ENCODE measurements around the gene DYNC1H1. TPM values are rescaled to one million over a fixed set of nuclear protein-coding genes. Genes with fewer than 3 reads are reported as not detected.
A peak's percentile ranks its signal among the peaks of the same experiment; 100 is the strongest.

DYNC1H1 gene
- total and polyA plus RNA-seq, 2 donors (not counting 1 experiment from before 2014, with no cell fraction given) = 73.2 to 257 TPM

- peaks cover 16 to 20% of the 10 kb centered on the region in 2 donors for H3K4me1 ChIP-seq (ENCODE audit: control insufficient read depth in 2 of 2, insufficient read depth in 2 of 2, low read length in 2 of 2)
- no peaks in the 10 kb centered on the region for H3K9me3 Mint-ChIP-seq (ENCODE audit: insufficient read depth)
- no peaks in the 10 kb centered on the region for H3K27me3 ChIP-seq (replicated peaks in 1 of 4; ENCODE audit: control extremely low read depth in 1 of 4, control insufficient read depth in 3 of 4, insufficient read depth in 4 of 4, low read length in 3 of 4)
- H3K36me3 ChIP-seq (replicated peaks in 1 of 2; ENCODE audit: control extremely low read depth in 1 of 2, control insufficient read depth in 1 of 2, extremely low read depth in 1 of 2, insufficient read depth in 2 of 2, low read length in 1 of 2) = no peaks in the 10 kb centered on the region
- TF ChIP-seq EZH2 (IDR thresholded peaks at IDR 0.05; ENCODE audit: borderline replicate concordance, insufficient read depth, low read depth, low read length, poor library complexity, severe bottlenecking) (no peak), CTCF (IDR thresholded peaks at IDR 0.05) (no peak)
- H4K20me1 ChIP-seq (ENCODE audit: control insufficient read depth, insufficient read depth, low read length, poor library complexity, severe bottlenecking) = no peaks in the 10 kb centered on the region
- no peak overlapping the region for H3K9ac ChIP-seq (ENCODE audit: low read length)
- H3K4me1 Mint-ChIP-seq = peaks cover 28% of the 10 kb centered on the region
- no peaks in the 10 kb centered on the region for H3K27me3 Mint-ChIP-seq
- no peaks in the 10 kb centered on the region for H3K79me2 ChIP-seq (ENCODE audit: control insufficient read depth, insufficient read depth, low read length)
- intact Hi-C loops (cut with micrococcal nuclease) = loop anchor here (1.0 kb wide), 2 partner anchors 16 to 36 kb away; partner anchors contain the start of genes HSP90AA1 and WDR20
- POLR2A ChIA-PET = no interaction called here
- ATAC-seq (ENCODE audit: low read depth) = peak; percentile 93
- no peaks in the 10 kb centered on the region for H3K9me3 ChIP-seq (ENCODE audit: control extremely low read depth in 1 of 3, control insufficient read depth in 2 of 3, insufficient read depth in 1 of 3, low read length in 2 of 3)
- no peak overlapping the region for H2AFZ ChIP-seq (ENCODE audit: insufficient read depth, low read depth, low read length, poor library complexity, severe bottlenecking)
- no peak overlapping the region for H3K4me3 Mint-ChIP-seq
- H3K27ac ChIP-seq (ENCODE audit: low read length in 2 of 2) = no peak overlapping the region
- DNase-seq = peak; percentile 63
- CTCF ChIA-PET = interaction anchor here (0.9 kb wide), 1 partner anchor 142 kb away, joined by 3 read pairs; no protein-coding TSS in a partner anchor
- 79% methylated on average over 3 of the region's 10 CpGs for WGBS (ENCODE audit: insufficient coverage)
- peak overlapping the region; percentile 68 for H3K27ac Mint-ChIP-seq
- H3K4me3 ChIP-seq (ENCODE audit: control extremely low read depth in 1 of 5, extremely low read depth in 1 of 5, insufficient read depth in 1 of 5, low read depth in 2 of 5, low read length in 4 of 5) = no peak overlapping the region
- peak overlapping the region; percentile 49 for H3K4me2 ChIP-seq (replicated peaks; ENCODE audit: low read depth, low read length, poor library complexity, severe bottlenecking)
These were observed 138.8 kb downstream of the DYNC1H1 start for GRCh38 chr14:102103062-102103695.

GRCh38 chr14:102105369-102105768, 141.0 kb downstream of the DYNC1H1 start:
- intact Hi-C loops (cut with micrococcal nuclease) = no loop called here
- Histone ChIP-seq H3K27me3 (replicated peaks in 1 of 4; ENCODE audit: control extremely low read depth in 1 of 4, control insufficient read depth in 3 of 4, insufficient read depth in 4 of 4, low read length in 3 of 4) (no peaks in the 10 kb centered on the region), H4K20me1 (ENCODE audit: control insufficient read depth, insufficient read depth, low read length, poor library complexity, severe bottlenecking) (no peaks in the 10 kb centered on the region), H3K4me3 (ENCODE audit: control extremely low read depth in 1 of 5, extremely low read depth in 1 of 5, insufficient read depth in 1 of 5, low read depth in 2 of 5, low read length in 4 of 5) (no peak overlapping the region), H3K9me3 (ENCODE audit: control extremely low read depth in 1 of 3, control insufficient read depth in 2 of 3, insufficient read depth in 1 of 3, low read length in 2 of 3) (peaks cover 0 to 1% (median under 1%) of the 10 kb centered on the region in 3 donors), H3K4me1 (ENCODE audit: control insufficient read depth in 2 of 2, insufficient read depth in 2 of 2, low read length in 2 of 2) (peaks cover 16 to 20% of the 10 kb centered on the region in 2 donors), H3K36me3 (replicated peaks in 1 of 2; ENCODE audit: control extremely low read depth in 1 of 2, control insufficient read depth in 1 of 2, extremely low read depth in 1 of 2, insufficient read depth in 2 of 2, low read length in 1 of 2) (no peaks in the 10 kb centered on the region), H3K9ac (ENCODE audit: low read length) (no peak overlapping the region), H2AFZ (ENCODE audit: insufficient read depth, low read depth, low read length, poor library complexity, severe bottlenecking) (no peak overlapping the region), H3K4me2 (replicated peaks; ENCODE audit: low read depth, low read length, poor library complexity, severe bottlenecking) (no peak overlapping the region), H3K79me2 (ENCODE audit: control insufficient read depth, insufficient read depth, low read length) (no peaks in the 10 kb centered on the region), H3K27ac (ENCODE audit: low read length in 2 of 2) (no peak overlapping the region)
- Mint-ChIP-seq H3K4me3 (no peak overlapping the region), H3K4me1 (peaks cover 28% of the 10 kb centered on the region), H3K27ac (no peak overlapping the region), H3K9me3 (ENCODE audit: insufficient read depth) (no peaks in the 10 kb centered on the region), H3K27me3 (no peaks in the 10 kb centered on the region)
- POLR2A ChIA-PET = no interaction called here
- DNase-seq (no peak), ATAC-seq (ENCODE audit: low read depth) (no peak)
- WGBS (ENCODE audit: insufficient coverage) = 91% methylated on average over 4 of the region's 4 CpGs
- CTCF ChIA-PET = interaction anchor here (1.1 to 1.8 kb wide), 3 partner anchors 9 to 15 kb away, joined by 3 to 12 read pairs (median 4); no protein-coding TSS in a partner anchor
- TF ChIP-seq CTCF (IDR thresholded peaks at IDR 0.05) (no peak), EZH2 (IDR thresholded peaks at IDR 0.05; ENCODE audit: borderline replicate concordance, insufficient read depth, low read depth, low read length, poor library complexity, severe bottlenecking) (no peak)
